ENCODE data around the gene ARHGAP24.

- TF ChIP-seq CTCF (conservative IDR thresholded peaks at IDR 0.05; ENCODE audit: low read depth in 2 of 2) (no peak), POLR2AphosphoS5 (IDR thresholded peaks at IDR 0.05; ENCODE audit: low read depth) (no peak), REST (IDR thresholded peaks at IDR 0.05; ENCODE audit: unreplicated experiment) (no peak), CREB1 (CRISPR knock-in tag; IDR thresholded peaks at IDR 0.05; ENCODE audit: low read depth) (no peak), EZH2 (IDR thresholded peaks at IDR 0.05; ENCODE audit: low read depth, unreplicated experiment) (no peak), STAT1 (IDR thresholded peaks at IDR 0.05; ENCODE audit: unreplicated experiment) (no peak), EZH2phosphoT487 (IDR thresholded peaks at IDR 0.05; ENCODE audit: unreplicated experiment) (no peak)
Observed at GRCh38 chr4:86038037-86038436, 563.1 kb downstream of the ARHGAP24 start.
